HepG2 (cell line): ENCODE data around the gene ZIM2. TPM values are rescaled to one million over a fixed set of nuclear protein-coding genes. Genes with fewer than 3 reads are reported as not detected.
A peak's percentile ranks its signal among the peaks of the same experiment; 100 is the strongest.

Source experiments
- BCL3 ChIP-seq: sonication (generic); formaldehyde crosslinking; IDR thresholded peaks from 2 replicates; pipeline ENCODE4 v1.5.1; 2020; ENCODE audit warnings: mild to moderate bottlenecking, missing genetic modification reagents, moderate library complexity
- ELF1 ChIP-seq: sonication (generic); formaldehyde crosslinking; IDR thresholded peaks from 2 replicates; pipeline ENCODE4 v1.4.0; 2020; ENCODE audit warnings: missing genetic modification reagents
- ELF3 ChIP-seq: IDR thresholded peaks from 2 replicates; pipeline ENCODE4 v1.6.1; 2016; ENCODE audit warnings: missing genetic modification reagents, missing compliant biosample characterization
- HMG20B ChIP-seq: conservative IDR thresholded peaks from 2 replicates; pipeline ENCODE4 v1.6.1; 2016; ENCODE audit warnings: missing genetic modification reagents, missing compliant biosample characterization
- MATR3 ChIP-seq: sonication (generic); formaldehyde crosslinking; IDR thresholded peaks from 2 replicates; pipeline ENCODE4 v1.4.0; 2020; ENCODE audit warnings: missing genetic modification reagents
- NR1H2 ChIP-seq: sonication (generic); formaldehyde crosslinking; IDR thresholded peaks from 2 replicates; pipeline ENCODE4 v1.8.1; 2022; ENCODE audit warnings: low read depth, missing genetic modification reagents, borderline replicate concordance
- RFX1 ChIP-seq: fragments of 450-650 bp; IDR thresholded peaks from 2 replicates; pipeline ENCODE4 v1.6.1; 2017
- RORA ChIP-seq: sonication (generic); formaldehyde crosslinking; IDR thresholded peaks from 2 replicates; pipeline ENCODE4 v1.5.0; 2020; ENCODE audit warnings: mild to moderate bottlenecking, missing genetic modification reagents, moderate library complexity
- ZBTB44 ChIP-seq: sonication (generic); formaldehyde crosslinking; IDR thresholded peaks from 2 replicates; pipeline ENCODE4 v1.4.0; 2020; ENCODE audit warnings: missing genetic modification reagents
- ZFX ChIP-seq: sonication (generic); formaldehyde crosslinking; IDR thresholded peaks from 2 replicates; pipeline ENCODE4 v1.4.0; 2020; ENCODE audit warnings: mild to moderate bottlenecking, low read depth, missing genetic modification reagents, moderate library complexity
- ZNF20 ChIP-seq: sonication (generic); formaldehyde crosslinking; IDR thresholded peaks from 2 replicates; pipeline ENCODE4 v1.4.0; 2020; ENCODE audit warnings: mild to moderate bottlenecking, moderate library complexity, missing genetic modification reagents
- ZNF30 ChIP-seq: sonication (generic); formaldehyde crosslinking; IDR thresholded peaks from 2 replicates; pipeline ENCODE4 v1.5.0; 2020; ENCODE audit warnings: mild to moderate bottlenecking, missing genetic modification reagents
- ZNF329 ChIP-seq: sonication (generic); formaldehyde crosslinking; IDR thresholded peaks from 2 replicates; pipeline ENCODE4 v1.9.0; 2021; ENCODE audit warnings: low read depth, mild to moderate bottlenecking, missing genetic modification reagents
- ZNF331 ChIP-seq: sonication (generic); formaldehyde crosslinking; IDR thresholded peaks from 2 replicates; pipeline ENCODE4 v1.4.0; 2020; ENCODE audit warnings: missing genetic modification reagents
- ZNF407 ChIP-seq: sonication (generic); formaldehyde crosslinking; IDR thresholded peaks from one replicate; pipeline ENCODE4 v1.5.1; 2020; ENCODE audit warnings: mild to moderate bottlenecking, missing genetic modification reagents; ENCODE audit errors: not compliant biosample characterization
- ZNF546 ChIP-seq: sonication (generic); formaldehyde crosslinking; conservative IDR thresholded peaks from 2 replicates; pipeline ENCODE4 v1.8.1; 2023; ENCODE audit warnings: mild to moderate bottlenecking, missing genetic modification reagents
- ZNF598 ChIP-seq: sonication (generic); formaldehyde crosslinking; IDR thresholded peaks from 2 replicates; pipeline ENCODE4 v1.5.1; 2020; ENCODE audit warnings: mild to moderate bottlenecking, missing genetic modification reagents, borderline replicate concordance
- ZNF746 ChIP-seq: sonication (generic); formaldehyde crosslinking; IDR thresholded peaks from 2 replicates; pipeline ENCODE4 v1.8.0; 2022; ENCODE audit warnings: mild to moderate bottlenecking, missing genetic modification reagents
- ZSCAN25 ChIP-seq: sonication (generic); formaldehyde crosslinking; IDR thresholded peaks from 2 replicates; pipeline ENCODE4 v1.8.0; 2022; ENCODE audit warnings: mild to moderate bottlenecking, missing genetic modification reagents
- polyA plus RNA-seq, 8 experiments: library from polyadenylated mRNA; depleted of rRNA in 3 of 8; stranded (reverse) in 7 of 8; unstranded in 1 of 8; fragments of >200 nt; fragmentation: Illumina TruSeq in 4 of 8; extraction: Trizol in 4 of 8; gene quantifications; 2 replicates each; pipeline versions ENCODE4 v1.2.1 to v1.2.3, GENCODE V29; 2011 to 2016; ENCODE audit warnings: low read depth in 4 of 8, missing spikeins in 1 of 8, mixed read lengths in 1 of 8; ENCODE audit not compliant: insufficient read depth in 1 of 8
- total RNA-seq, 5 experiments: library from RNA; depleted of rRNA; stranded (reverse); fragments of >200 nt; fragmentation: Illumina TruSeq; extraction: Trizol; gene quantifications; 2 replicates each; pipeline ENCODE4 v1.2.3, GENCODE V29; 2016; ENCODE audit warnings: low read depth in 1 of 5

ZIM2 gene
- total and polyA plus RNA-seq, 2 of the 13 experiments (the other 11 are each of a cell fraction or from before 2014, with no cell fraction given) = 7.2 to 10.3 TPM

- TF ChIP-seq ZSCAN25 = 0 out of 2 replicates have a peak, but pooled peaks have one; percentile 27
- no peak for TF ChIP-seq ZNF546 (CRISPR knock-in tag)
- peak; percentile 1 for TF ChIP-seq ZNF407 (CRISPR knock-in tag)
- TF ChIP-seq BCL3 = no peak
- 0 out of 2 replicates have a peak, but pooled peaks have one; percentile 17 for TF ChIP-seq ZNF746
- TF ChIP-seq ZNF331 (CRISPR knock-in tag) = 0 out of 2 replicates have a peak, but pooled peaks have one; percentile 10
- no peak for TF ChIP-seq HMG20B (CRISPR knock-in tag)
- no peak for TF ChIP-seq ZNF329
- no peak for TF ChIP-seq RFX1
- TF ChIP-seq ZNF30 = no peak
- no peak for TF ChIP-seq NR1H2
- no peak for TF ChIP-seq ZNF20 (CRISPR knock-in tag)
- 0 out of 2 replicates have a peak, but pooled peaks have one; percentile 9 for TF ChIP-seq ELF1 (CRISPR knock-in tag)
- TF ChIP-seq ZNF598 = 0 out of 2 replicates have a peak, but pooled peaks have one; percentile 24
- 0 out of 2 replicates have a peak, but pooled peaks have one; percentile 7 for TF ChIP-seq ZFX (CRISPR knock-in tag)
- no peak for TF ChIP-seq MATR3
- no peak for TF ChIP-seq ZBTB44 (CRISPR knock-in tag)
- TF ChIP-seq RORA (CRISPR knock-in tag) = no peak
- TF ChIP-seq ELF3 (CRISPR knock-in tag) = 0 out of 2 replicates have a peak, but pooled peaks have one; percentile 6
Measured at GRCh38 chr19:56884441-56884840, 43.9 kb upstream of the ZIM2 start (continued).
